Retinal pigment epithelial cell (primary cell): ENCODE data around the gene PIK3R5.

Experiments
- DNase-seq: peaks from one replicate; pipeline ENCODE4 v3.0.0-alpha.2; 2010; ENCODE audit warnings: low read depth
- H3K4me3 ChIP-seq: 2 replicates; pipeline ENCODE4 v1.5.1; 2011; ENCODE audit warnings: mild to moderate bottlenecking, low read length, control low read depth, moderate library complexity
- TF ChIP-seq, protein P1 (sequence below): conservative IDR thresholded peaks from 2 replicates; pipeline ENCODE4 v1.5.1; 2011; ENCODE audit warnings: low read depth, low read length, control low read depth, inconsistent platforms

Gene PIK3R5

DNA sequence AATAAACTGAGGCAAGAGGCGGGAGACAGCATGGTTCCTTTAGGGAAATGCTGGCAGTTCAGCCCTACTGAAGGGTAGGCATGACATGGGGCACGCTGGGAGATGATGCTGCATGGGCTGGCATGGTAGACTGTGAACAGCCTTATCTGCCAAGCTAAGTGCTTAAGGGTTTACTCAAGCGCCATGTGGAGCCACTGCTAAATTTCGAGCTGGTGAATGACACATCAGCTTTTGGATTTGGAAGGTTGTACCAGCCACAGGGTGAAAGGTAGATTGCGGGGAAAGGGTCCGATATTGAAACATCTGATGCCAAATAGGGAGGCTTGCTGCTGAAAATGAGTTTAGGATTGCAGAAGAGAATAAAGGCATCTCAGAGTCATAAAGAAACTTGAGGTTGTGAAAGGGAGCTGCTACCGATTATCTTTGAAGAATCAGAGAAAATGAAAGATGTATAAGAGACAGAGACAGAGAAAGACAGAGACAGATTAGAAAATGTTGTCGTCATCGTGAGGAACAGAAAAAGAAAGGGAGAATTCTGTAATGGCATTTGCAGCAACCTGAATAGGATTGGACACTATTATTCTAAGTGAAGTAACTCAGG, 16.3 kb downstream of the PIK3R5 start:
- H3K4me3 ChIP-seq, result no peak overlapping the region
- no peak for DNase-seq
- TF ChIP-seq, protein P1, sequence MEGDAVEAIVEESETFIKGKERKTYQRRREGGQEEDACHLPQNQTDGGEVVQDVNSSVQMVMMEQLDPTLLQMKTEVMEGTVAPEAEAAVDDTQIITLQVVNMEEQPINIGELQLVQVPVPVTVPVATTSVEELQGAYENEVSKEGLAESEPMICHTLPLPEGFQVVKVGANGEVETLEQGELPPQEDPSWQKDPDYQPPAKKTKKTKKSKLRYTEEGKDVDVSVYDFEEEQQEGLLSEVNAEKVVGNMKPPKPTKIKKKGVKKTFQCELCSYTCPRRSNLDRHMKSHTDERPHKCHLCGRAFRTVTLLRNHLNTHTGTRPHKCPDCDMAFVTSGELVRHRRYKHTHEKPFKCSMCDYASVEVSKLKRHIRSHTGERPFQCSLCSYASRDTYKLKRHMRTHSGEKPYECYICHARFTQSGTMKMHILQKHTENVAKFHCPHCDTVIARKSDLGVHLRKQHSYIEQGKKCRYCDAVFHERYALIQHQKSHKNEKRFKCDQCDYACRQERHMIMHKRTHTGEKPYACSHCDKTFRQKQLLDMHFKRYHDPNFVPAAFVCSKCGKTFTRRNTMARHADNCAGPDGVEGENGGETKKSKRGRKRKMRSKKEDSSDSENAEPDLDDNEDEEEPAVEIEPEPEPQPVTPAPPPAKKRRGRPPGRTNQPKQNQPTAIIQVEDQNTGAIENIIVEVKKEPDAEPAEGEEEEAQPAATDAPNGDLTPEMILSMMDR, result no peak

DNA sequence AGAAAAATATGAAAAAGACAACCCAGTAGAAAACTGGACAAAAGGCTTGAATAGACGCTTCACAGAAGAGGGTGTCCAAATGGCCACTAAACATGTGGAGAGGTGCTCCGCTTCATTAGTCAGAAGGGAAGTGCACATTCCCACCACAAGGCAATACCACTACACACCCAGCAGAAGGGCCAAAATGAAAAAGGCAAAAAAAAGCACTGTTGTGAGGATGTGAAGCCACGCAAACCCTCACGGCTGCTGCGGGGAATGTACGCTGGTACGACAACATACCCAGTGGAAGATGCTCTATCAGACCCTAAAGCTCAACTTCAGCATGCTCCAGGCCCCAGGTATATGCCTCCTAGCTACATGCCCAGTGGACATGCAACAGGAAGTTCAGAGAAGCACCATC, 17.0 kb downstream of the PIK3R5 start:
- TF ChIP-seq, protein P1, result no peak
- DNase-seq, result no peak
- H3K4me3 ChIP-seq, result no peak overlapping the region

- H3K4me3 ChIP-seq, result no peak overlapping the region
- TF ChIP-seq, protein P1, result no peak
- DNase-seq, result no peak
Measured at GRCh38 chr17:8947201-8947600, 18.3 kb downstream of the PIK3R5 start.

DNA sequence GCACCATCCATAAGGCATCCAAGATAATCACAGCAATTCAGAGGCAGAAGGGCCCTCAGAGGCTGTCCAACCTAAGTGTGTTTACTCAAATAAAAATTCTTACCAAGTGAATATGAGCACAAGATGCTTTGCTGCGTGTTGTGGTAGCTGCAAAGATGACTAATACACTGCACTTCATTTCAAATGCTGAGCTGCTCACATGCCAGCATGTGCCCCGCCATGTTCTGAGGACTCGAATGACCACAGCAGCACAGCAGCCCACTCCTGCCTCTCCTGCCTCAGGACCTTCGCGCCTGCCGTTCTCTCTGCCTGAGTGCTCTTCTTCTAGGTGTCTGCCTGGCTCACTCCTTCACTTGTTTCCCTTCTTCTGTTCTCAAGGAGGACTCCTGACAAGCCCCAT, 19.0 kb downstream of the PIK3R5 start:
- H3K4me3 ChIP-seq, result no peak overlapping the region
- TF ChIP-seq, protein P1, result no peak
- no peak for DNase-seq

DNA sequence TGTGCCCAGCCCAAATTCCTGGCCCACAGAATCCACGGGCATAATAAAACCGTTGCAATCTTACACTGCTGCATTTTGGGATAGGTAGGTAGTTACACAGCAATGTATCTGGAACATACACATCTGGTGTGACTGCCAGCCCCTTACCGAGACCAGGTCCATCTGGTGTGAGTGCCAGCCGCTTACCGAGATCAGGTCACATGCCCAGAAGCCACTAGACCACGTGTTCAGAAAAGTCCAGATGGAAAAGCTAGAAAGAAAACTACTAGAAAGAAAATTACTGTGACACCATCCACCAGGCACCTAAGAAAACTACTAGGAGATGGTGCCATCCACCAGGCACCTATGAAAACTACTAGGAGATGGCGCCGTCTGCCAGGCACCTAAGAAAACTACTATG, 19.4 kb downstream of the PIK3R5 start:
- no peak for DNase-seq
- no peak overlapping the region for H3K4me3 ChIP-seq
- TF ChIP-seq, protein P1, result no peak

GRCh38 chr17:8944748-8945147, 20.8 kb downstream of the PIK3R5 start:
- TF ChIP-seq, protein P1, result no peak
- no peak overlapping the region for H3K4me3 ChIP-seq
- no peak for DNase-seq

GRCh38 chr17:8944083-8944482, 21.4 kb downstream of the PIK3R5 start:
- TF ChIP-seq, protein P1, result no peak
- no peak for DNase-seq
- H3K4me3 ChIP-seq, result no peak overlapping the region
